Islet of Langerhans (tissue), 1 donor: ENCODE results near the gene MXD1.
"Not testable (repeated sequence)": the region's sequence is repeated elsewhere in the genome, so short reads cannot be mapped to it uniquely, and the experiment has no call there.

Experiments
- FAIRE-seq: peaks from one replicate; lab custom pipeline; 2011; peaks lifted over from hg19 to GRCh38; lab: Jason Lieb, UNC

MXD1 gene

GRCh38 chr2:69933839-69934613, 19.1 kb downstream of the MXD1 start:
- FAIRE-seq: no peak

GRCh38 chr2:69934614-69934908, 19.7 kb downstream of the MXD1 start:
- no peak for FAIRE-seq

DNA sequence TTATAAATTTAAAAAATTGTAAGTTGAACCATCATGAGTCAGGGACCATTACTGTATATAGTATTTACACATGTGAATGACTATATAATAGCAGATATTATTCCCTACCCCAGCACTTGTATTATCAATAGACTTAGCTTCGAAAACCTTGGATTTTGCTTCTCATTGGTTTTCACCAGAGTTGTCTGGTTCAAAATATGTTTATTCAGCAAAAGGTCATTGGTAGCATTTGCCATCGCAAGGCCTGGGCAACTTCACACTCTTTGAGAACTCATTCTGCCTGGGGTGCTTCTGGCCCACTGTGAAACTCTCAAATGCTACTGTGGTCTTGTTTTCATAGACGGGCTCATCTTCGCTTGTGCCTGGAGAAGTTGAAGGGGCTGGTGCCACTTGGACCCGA, 20.1 kb downstream of the MXD1 start:
- no peak for FAIRE-seq

DNA sequence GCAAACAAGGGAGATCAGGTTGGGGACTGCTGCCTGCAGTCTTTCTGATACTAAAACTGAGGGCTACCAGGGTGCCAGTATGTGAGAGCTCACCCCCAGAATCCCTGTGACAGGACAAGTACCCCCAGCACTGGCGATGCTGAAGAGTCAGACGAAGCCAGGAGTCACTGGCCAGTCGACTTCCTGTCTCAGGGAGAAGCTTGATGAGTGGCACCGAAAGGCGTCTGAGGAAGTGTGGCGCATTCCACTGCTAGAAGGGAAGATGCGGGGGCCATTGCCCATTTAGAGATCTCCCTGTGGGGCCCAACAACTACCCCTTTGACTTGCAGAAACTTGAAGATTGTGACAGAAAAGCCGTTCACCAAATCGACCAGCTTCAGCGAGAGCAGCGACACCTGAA, 22.0 kb downstream of the MXD1 start:
- no peak for FAIRE-seq

- no peak for FAIRE-seq
Measured at GRCh38 chr2:69937968-69938367, 23.1 kb downstream of the MXD1 start.

GRCh38 chr2:69939722-69940121, 24.8 kb downstream of the MXD1 start:
- FAIRE-seq: no peak

DNA sequence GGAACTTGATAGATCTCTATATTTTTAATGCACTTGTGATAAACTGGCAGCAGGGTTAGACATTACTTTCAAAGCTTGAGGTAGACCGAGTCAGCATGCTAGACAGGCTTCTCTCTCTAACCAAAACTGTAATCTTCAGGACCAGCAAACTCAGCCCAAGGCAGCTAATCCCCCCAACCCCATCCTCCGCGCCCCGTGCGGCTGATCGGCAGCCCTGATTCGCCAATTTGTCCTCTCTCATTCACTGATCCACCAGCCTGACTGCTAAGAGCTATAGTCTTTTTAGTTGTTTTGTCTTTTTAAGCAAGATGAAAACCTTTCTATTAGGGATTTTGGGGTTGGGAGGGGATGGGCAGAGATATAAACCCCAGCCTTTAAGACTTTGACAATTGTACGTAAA, 25.8 kb downstream of the MXD1 start:
- FAIRE-seq: no peak

DNA sequence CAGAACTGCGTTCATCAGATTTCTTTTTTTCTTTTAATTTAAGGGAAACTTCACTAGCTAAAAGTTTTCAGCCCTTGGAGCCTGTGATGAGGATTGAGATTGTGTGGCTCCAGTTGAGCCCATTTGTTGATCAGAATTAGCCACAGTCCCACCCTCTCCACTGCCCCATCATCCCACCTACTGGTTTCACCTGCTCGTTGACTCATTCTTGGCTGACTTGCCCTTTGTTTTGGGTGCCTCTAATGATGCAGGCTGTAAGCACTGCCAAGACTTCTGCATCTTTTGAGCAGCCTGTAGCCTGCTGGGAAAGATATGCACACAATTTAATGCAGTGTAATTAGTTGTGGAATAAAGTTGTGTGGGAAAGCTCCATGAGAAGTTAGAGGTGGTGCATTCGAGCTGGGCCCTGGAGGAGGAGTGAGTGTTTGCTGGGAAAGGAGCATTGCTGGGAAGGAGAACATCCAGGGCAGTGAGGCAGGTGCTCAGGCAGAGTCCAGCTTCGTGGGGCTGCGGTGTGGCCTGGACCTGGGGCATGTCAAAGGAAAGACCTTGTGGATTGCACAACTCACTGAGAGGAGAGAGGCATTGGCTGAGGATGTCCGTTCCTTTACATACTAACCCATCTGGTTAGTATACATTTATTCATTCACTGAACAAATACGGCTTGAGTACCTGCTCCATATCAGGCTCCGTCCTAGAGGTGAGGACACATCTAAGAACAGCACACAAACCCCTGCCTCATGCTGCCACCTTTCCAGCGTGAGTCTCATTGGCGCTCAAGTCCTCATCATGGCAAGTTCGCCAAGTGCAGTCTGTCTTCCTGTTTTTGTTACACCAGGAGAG, 28.3 kb downstream of the MXD1 start:
- no peak for FAIRE-seq

- no peak for FAIRE-seq
Measured at GRCh38 chr2:69943843-69944525, 29.1 kb downstream of the MXD1 start.

- FAIRE-seq: no peak
Measured at GRCh38 chr2:69944756-69945155, 29.8 kb downstream of the MXD1 start.

GRCh38 chr2:69945441-69945840, 30.5 kb downstream of the MXD1 start:
- FAIRE-seq: no peak

GRCh38 chr2:69945941-69946340, 31.0 kb downstream of the MXD1 start:
- no peak for FAIRE-seq

GRCh38 chr2:69946351-69947324, 31.7 kb downstream of the MXD1 start:
- no peak for FAIRE-seq

- no peak for FAIRE-seq
Measured at GRCh38 chr2:69947325-69947931, 32.5 kb downstream of the MXD1 start.

DNA sequence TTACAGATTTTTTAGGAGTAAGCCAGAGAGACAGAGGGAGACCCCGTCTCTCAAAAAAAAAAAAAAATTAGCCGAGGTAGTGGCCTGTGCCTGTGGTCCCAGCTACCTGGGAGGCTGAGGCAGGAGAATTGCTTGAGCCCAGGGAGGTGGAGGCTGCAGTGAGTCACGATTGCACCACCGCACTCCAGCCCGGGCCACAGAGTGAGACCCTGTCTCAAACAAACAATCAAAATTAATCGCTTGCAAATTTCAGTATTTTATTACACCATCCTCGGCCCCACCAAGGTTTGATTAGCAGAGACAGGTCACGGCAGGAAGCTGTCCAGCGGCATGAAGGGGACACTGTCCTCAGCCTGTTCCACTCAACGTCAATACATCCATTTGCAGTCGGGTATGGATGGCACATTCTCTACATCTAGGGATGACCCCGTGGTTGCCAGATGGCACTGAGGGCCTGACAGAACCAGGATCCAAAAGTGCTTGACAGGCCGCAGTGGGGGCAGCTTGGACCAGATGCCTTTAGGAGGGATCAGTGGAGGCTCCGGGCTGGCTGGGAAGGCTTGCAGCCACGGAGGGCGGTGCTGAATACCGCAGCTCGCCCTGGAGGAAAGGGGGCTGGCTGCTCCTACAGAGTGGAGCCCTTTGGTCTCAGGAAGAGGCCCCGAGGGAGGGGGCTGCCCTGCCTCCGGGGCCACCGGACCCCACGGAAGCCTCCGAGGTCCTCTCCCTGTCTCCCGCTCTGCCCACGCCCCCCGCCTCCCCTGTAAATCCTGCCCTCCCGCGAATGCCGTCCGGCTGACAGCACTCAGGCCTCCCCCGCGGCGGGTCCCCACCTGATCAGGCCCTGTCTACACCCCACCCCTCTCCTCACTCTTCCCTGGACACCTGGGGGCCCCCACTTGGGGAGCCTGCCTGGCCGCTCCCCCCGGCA, 33.4 kb downstream of the MXD1 start:
- FAIRE-seq: no peak

- no peak for FAIRE-seq
Measured at GRCh38 chr2:69948963-69949645, 34.2 kb downstream of the MXD1 start.

- no peak for FAIRE-seq
Measured at GRCh38 chr2:69950241-69950640, 35.3 kb downstream of the MXD1 start.

GRCh38 chr2:69950671-69951070, 35.8 kb downstream of the MXD1 start:
- FAIRE-seq: not testable (repeated sequence)

DNA sequence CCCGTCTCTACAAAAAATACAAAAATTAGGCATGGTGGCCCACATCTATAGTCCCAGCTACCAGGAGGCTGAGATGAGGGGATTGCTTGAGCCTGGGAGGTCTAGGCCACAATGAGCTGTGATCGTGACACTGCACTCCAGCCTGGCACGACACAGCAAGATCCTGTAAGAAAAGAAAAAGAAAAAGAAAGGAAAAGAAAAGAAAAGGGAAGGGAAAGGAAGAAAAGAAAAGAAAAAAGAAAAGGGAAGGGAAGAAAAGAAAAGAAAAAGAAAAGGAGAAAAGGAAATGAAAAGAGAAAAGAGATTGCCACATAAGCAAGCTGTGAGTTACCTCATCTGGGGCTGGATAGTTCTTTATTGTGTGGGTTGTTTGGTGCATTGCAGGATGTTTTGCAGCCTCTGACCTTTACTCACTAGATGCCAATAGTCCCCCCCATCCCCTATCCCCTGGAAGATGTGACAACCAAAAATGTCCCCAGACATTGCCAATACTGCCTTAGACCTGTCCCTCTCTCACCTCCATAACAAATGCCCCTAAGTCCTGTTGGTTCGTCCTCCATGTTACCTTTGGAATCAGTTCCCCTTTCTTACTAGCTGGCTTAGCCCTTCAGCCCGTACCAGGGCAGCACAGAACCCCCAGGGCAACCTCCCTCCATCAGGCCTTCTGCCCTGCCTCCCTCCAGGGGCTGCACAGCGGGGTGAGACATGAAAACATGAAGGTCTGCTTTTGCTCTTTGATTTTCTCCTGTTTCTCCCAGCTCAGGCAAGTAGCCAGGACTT, 37.6 kb downstream of the MXD1 start:
- no peak for FAIRE-seq
